Measurements from ENCODE around the gene RELN.

The RELN gene

DNA sequence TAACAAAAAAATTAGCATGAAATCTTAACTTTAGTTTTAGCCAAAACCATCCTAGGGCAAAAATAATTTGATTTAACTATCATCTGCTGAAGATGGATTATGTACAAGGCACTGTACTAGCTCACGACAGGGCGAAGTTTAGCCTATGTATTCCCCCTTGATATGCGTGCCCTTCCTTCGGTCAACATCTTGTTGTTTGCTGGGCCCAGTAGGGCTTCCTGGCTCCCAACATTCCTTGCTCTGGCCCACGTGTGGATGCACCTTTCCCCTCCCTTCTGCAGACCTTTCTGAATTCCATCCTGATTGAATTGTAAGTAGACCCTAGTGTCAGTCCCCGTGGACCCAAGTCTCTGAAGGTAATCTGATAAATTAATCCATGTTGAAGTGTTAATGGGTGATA, 212.0 kb downstream of the RELN start:
- no peak for DNase-seq

GRCh38 chr7:103773726-103774125, 215.7 kb downstream of the RELN start:
- DNase-seq = no peak

DNA sequence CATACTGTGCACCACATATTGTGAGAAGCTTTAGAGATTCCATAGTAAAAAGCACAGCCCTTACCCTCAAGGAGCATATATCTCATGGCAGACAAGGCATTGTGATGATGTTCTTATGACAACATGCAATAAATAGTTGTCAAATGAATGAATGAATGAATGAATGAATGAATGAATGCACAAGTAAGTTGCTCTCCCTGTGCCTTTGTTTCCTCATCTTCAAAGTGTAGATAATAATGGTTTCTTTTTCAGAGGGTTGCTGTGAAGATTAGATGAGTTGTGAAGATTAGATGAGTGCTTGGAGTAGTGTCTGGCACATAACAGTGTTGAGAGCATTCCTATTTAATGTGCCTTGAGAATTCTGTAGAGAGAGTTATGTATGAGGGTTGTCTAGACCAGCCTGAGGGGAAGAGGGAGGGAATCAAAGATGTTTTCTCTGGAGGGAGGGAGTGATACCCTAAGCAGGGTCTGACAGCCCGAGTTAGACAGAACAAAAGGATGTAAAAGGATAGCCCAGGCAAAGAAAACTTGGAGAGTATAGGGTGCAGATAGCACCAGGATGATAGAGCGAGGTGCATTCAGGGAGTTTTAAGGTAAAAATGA, 217.2 kb downstream of the RELN start:
- DNase-seq = no peak

DNA sequence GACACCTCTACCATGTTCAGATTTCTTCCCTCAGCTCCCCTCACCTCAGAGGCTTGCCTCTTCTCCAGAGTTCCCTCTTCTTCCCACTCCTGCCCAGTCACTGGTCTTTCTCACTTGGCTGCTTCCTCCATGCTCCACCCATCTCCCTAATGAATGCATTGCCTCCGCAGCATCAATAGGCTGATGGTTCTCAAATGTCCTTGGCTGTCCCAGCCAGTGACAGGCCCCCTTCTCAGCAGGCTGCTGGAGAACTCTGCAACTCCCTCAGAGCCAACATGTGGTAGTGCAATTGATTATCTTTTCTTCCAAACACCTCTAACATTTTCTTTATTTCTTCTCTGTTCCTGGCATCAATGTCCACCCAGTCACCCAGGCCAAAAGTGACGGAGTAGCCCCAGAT, 218.2 kb downstream of the RELN start:
- DNase-seq = no peak

DNA sequence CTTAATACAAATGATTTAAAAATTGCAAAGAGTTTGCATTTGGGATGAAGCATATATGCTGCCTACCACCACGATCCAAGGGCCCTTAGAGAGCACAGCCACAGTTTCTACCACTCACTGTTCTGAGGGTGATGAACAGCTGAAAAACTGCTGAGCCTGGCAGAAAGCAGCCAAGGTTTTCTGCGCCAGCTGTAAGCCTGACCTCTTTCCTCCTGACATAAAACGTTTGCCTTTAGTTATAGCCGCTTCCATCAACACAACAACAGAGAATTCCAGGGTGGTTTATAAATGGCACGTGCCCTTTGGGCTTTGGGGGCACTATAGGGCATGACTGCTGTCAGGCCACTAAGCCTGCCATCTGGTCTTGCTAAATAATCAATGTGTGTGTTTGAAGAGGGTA, 222.8 kb downstream of the RELN start:
- no peak for DNase-seq

- DNase-seq = no peak
Measured at GRCh38 chr7:103765901-103766300, 223.6 kb downstream of the RELN start.

DNA sequence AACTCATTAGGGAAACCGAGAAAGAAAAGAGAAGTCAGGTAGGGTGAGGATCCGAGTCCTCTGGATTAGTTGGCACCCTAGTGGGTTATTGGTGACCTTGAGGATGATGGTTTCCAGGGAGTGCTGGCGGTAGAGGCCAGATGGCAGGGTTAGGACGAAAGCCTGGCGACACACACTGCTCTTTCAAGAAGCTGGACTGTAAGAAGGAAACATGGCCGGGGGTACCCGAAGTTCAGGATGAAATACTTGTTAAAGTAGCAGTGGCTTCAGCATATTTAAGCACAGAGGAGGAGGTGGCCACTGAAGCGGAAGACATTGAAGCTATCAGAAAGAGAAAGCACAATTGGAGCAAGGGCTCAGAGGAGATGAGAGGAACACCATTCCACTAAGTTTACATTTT, 224.6 kb downstream of the RELN start:
- no peak for DNase-seq

DNA sequence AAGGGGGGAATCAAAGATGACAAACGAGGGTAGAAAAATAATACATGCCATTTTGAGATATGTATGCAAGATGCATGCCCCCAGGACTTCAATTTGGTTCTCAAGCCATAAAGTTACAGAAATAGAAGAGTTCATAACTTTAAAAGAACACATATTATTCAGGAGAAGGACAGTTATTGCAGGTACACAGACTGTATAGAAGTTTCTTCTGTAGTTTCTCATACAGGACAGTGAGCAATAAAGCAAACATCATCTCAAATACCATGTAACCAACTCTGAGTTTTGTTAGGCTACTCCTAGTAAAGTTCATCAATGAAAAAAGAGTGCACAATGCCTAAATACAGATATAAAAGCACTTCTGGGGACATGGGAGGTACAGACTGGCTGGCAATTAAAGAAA, 226.6 kb downstream of the RELN start:
- no peak for DNase-seq

- no peak for DNase-seq
Measured at GRCh38 chr7:103762065-103762760, 227.2 kb downstream of the RELN start.

DNA sequence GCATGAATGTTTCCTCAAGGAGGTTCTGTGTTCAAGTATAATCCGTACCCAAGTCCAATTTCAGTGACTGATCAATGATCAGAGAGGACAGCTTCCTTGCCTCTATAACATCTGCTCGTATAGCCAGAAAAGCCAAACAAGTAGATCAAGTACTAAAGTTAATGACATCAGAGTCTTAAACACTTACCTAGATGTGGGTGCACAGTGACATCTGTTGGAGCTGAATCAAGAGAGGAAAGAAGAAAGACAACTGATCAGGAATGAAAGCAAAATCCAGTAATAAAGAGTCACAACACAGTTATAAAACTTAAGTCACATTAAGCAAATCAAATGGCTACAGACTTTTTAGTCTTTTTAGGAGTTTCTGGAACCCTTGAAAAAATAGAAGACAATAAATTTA, 236.5 kb downstream of the RELN start:
- no peak for DNase-seq

DNA sequence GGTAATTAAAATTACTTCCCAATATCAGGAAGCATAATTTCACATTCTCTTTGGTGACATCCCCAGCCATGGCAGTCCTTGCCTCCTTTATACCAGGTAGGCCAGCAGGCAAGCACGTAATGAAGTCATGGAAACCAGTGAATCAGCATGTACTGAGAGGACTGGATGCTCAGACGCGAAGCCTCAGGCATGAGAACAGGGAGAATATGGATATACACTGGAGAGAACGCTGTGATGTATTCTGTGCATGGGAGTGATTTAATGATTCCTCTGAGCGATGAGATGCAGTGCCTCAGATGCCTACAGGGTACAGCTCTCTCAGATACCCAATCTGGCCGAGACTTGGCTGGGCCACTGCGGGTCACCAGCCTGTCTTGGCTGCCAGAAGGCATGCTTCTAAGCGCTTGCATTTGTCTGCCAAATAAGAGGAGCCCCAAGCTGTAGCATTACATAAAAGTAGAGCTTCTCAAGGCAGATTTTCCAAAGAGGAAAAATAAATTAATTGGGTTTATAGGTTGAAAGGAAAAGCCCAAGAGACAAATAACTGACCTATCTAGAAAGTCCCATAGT, 238.1 kb downstream of the RELN start:
- DNase-seq = no peak

DNA sequence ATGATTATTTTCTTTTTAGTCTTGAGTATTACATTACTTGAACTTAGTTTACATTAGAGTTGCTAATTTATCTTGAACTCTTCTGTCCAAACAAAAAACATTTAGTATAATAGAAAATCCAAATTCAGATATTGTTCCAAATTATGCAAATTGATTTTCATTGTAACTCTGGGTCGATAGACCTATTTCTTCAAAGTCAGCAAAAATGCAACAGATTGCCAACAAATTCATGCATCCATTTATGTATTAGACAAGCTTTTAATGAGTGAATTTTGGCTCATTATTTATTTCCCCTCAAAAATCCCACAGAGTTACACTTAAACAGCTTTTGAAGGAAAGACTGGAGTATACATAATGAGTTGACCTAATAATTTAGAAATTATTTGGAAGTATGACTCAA, 240.8 kb downstream of the RELN start:
- no peak for DNase-seq

- DNase-seq = no peak
Measured at GRCh38 chr7:103735377-103735776, 254.1 kb downstream of the RELN start.

DNA sequence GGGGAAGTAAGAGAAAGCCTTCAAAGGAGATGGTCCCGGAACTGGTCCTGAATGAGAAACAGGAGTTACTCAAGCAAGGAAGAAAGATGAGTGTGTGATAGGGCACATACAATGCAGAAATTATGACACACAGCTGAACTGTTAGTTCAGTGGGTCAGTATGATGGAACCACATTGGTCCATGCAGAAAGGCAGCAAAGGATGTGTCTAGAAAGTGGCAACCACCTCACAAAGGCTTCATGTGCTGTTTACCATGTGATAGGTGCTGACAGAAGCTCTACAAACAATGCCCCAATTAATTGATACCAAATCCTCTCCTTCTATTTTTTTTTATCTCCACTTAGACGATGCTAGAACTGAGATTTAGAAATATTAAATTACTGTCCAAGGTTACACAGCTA, 258.3 kb downstream of the RELN start:
- DNase-seq = no peak

GRCh38 chr7:103729026-103729425, 260.4 kb downstream of the RELN start:
- DNase-seq = no peak

GRCh38 chr7:103727982-103728610, 261.4 kb downstream of the RELN start:
- DNase-seq = no peak

DNA sequence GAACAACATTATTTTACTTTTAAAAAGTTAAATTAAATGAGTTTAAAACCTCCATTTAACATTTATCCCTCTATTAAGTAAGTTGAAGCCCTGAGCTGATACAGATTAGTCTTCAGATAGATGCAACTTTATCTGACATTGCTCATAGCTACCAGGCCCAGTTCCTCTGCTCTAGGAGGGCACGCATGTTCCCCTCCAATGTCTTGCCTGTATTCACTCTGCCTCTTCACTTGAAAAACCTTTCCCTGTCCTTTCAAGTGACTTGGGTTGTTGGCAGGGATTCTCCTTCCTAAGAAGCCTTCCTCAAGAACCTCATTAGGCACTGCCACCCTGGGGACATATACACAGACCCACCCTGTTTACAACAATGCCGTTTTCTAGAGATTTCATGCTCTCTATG, 270.4 kb downstream of the RELN start:
- no peak for DNase-seq

DNA sequence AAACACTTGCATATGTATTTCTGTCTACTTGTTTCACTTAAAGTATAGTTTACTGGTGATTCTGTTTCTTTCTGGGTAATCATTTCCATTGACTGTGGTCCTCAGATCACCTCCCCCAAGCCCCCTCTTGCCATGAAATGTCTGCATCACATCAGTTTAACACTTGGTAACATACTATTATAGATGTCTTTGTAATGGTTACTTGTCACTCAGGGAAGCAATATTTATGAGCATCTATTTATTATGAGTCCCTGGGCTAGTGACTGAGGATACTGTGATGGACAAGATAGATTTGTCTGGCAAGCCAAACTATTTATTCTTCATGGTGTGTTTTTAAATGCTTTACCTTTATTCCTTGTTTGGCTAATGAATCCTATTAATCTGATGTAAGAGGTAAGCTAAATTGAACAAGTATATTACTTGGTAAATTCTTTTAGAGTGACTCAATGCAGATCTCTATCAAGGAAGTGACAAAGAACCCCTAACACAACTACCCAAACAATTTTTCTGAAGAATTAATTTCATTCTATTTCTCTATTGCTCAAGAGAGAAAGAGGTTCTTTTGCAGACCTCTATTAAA, 270.9 kb downstream of the RELN start:
- no peak for DNase-seq

- no peak for DNase-seq
Measured at GRCh38 chr7:103717574-103717973, 271.9 kb downstream of the RELN start.

DNA sequence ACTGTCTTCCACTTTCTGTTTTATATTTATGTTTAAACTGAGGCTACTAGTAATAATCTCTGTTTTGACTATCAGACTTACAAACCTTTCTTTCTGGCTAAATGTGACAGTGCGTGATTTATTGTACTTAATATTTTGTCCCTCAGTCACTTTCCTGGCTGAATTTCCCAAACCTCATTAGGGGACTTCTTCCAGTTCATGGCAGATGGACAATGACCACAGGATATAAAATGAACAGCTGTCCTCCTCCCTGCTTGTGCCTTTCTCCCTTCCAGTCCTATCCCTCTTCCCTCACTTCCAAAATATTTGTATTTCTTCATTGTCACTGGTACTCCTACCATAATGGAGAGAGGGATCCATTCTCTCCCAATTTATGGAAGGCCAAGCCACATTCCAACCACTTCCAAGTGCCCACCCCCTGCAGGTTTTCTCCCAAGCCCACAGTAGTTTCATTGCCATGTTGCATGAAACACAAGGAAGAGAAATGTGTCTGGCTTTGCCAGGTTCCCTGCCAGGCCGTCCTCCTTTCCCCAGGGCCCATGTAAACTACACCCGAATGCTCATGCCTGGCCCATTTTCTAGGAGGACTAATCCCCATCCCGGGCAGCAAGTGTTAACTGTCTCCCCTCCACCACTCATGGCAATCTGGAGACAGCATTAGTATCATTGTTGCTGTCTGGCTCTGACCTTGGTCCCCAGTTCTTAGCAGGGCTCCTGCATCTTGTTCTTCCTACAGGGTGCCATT, 273.9 kb downstream of the RELN start:
- DNase-seq = no peak

GRCh38 chr7:103714376-103714927, 275.0 kb downstream of the RELN start:
- no peak for DNase-seq

DNA sequence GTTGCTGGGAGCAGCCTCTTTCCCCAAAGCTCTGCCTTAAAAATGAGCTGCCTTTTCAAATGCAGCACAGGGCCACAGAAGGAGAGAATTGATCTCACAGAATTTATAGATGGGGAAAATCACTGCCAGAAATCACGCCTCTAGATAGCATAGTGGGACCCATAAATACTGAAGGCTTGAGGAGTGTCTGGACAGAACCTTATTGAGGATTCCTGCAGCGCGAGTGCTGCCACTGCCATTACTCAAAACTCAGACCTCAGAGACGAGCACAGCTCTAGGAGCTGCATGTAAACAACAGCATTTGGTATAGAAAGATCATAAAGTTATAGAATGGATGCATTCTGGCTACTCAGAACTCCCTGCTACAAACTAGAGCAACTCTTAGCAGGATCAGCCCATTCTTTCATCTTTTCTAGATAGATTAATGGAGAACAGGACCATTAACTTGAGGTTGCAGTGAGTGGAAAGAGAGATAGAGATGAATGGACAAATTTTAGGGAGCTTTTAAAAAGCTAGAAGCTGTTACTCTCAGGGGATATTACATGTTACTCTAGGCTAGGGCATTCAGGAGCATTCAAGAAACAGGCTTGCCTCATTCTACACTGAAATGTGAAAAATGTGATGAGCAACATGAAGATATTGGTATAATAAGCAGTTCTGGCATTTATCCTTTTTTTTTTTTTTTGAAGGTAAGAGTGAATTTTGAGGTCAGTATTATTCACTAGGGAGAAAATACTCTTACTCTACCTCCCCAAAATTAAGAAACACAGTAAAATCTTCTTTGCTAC, 276.3 kb downstream of the RELN start:
- no peak for DNase-seq
